HepG2 (cell line): ENCODE results near the gene ZNF33B. TPM values are rescaled to one million over a fixed set of nuclear protein-coding genes. Genes with fewer than 3 reads are reported as not detected.

ENCODE experiments used
- ATAC-seq: fragments of 200-7000 bp; cut with Tn5 transposase; 3 replicates; pipeline ENCODE4 v1.9.1; 2020; ENCODE audit warnings: mild to moderate bottlenecking, moderate library complexity
- BruUV-seq: library from RNA; stranded (reverse); fragments of 400-500 nt; replicated peaks from 2 replicates; lab custom pipeline; 2021; lab: Mats Ljungman, UMichigan
- CTCF ChIA-PET: fragments of 300-600 bp; formaldehyde crosslinking; extraction: SDS; loops from one replicate; lab custom pipeline; 2021; ENCODE audit warnings: low total read pairs, inconsistent platforms, low intra/inter-chr PET ratio; lab: Yijun Ruan, JAX
- POLR2A ChIA-PET: fragments of 350-600 bp; sonication (Branson Sonifier 250); formaldehyde crosslinking; loops from one replicate; lab custom pipeline; 2020; ENCODE audit warnings: antibody characterized with exemption, inconsistent platforms; lab: Yijun Ruan, JAX
- DNase-seq: peaks from one replicate; pipeline ENCODE4 v3.0.0-alpha.2; 2015; ENCODE audit warnings: low spot score
- FAIRE-seq: peaks from 3 replicates; lab custom pipeline; 2011; peaks lifted over from hg19 to GRCh38; lab: Jason Lieb, UNC
- H2AFZ ChIP-seq: one replicate; pipeline ENCODE4 v1.6.1; 2011; ENCODE audit warnings: low read length, inconsistent platforms
- H3K27ac ChIP-seq: fragments of 300-600 bp; 3 replicates; pipeline ENCODE4 v1.8.0; 2011; ENCODE audit warnings: mixed run types, mild to moderate bottlenecking, mixed read lengths, low read length, inconsistent platforms; ENCODE audit not compliant: insufficient read depth; ENCODE audit errors: extremely low read length
- H3K27me3 ChIP-seq, 2 experiments: fragments of 200-600 bp in 1 of 2; 2 replicates in 1 of 2; 3 replicates in 1 of 2; pipeline versions ENCODE4 v1.6.0 to v1.8.0; 2011; ENCODE audit warnings: low read length in 2 of 2, mild to moderate bottlenecking in 2 of 2, moderate library complexity in 2 of 2, inconsistent platforms in 1 of 2; ENCODE audit not compliant: insufficient read depth in 2 of 2, control insufficient read depth in 1 of 2
- H3K36me3 ChIP-seq, 2 experiments: fragments of 200-600 bp in 1 of 2; replicated peaks in 1 of 2; 2 replicates in 1 of 2; 3 replicates in 1 of 2; pipeline versions ENCODE4 v1.5.1 to v1.8.0; 2011; ENCODE audit warnings: low read length in 2 of 2, inconsistent platforms in 1 of 2; ENCODE audit not compliant: insufficient read depth in 2 of 2, control insufficient read depth in 1 of 2
- H3K4me1 ChIP-seq: 2 replicates; pipeline ENCODE4 v1.5.1; 2012; ENCODE audit warnings: low read length, inconsistent platforms; ENCODE audit not compliant: insufficient read depth
- H3K4me2 ChIP-seq: 2 replicates; pipeline ENCODE4 v1.6.0; 2011; ENCODE audit warnings: low read depth, low read length, inconsistent platforms
- H3K4me3 ChIP-seq, 3 experiments: fragments of 200-600 bp in 1 of 3; sonication (generic), shearing (Covaris generic) in 1 of 3; replicated peaks in 1 of 3; 2 replicates each; pipeline ENCODE4 v1.5.1; 2011 to 2016; ENCODE audit warnings: low read length in 3 of 3, inconsistent platforms in 2 of 3, low read depth in 2 of 3, mild to moderate bottlenecking in 2 of 3, control low read depth in 1 of 3, mixed read lengths in 1 of 3; ENCODE audit not compliant: insufficient read depth in 1 of 3
- H3K79me2 ChIP-seq: one replicate; pipeline ENCODE4 v1.6.1; 2011; ENCODE audit warnings: low read length, inconsistent platforms; ENCODE audit not compliant: insufficient read depth
- H3K9ac ChIP-seq: 2 replicates; pipeline ENCODE4 v1.6.0; 2011; ENCODE audit warnings: mild to moderate bottlenecking, low read depth, low read length, inconsistent platforms; ENCODE audit not compliant: insufficient read depth
- H3K9me3 ChIP-seq: 2 replicates; pipeline ENCODE4 v1.5.1; 2012; ENCODE audit warnings: mild to moderate bottlenecking, low read length
- H4K20me1 ChIP-seq: 2 replicates; pipeline ENCODE4 v1.6.0; 2011; ENCODE audit warnings: inconsistent platforms, mild to moderate bottlenecking, low read length, moderate library complexity; ENCODE audit not compliant: insufficient read depth
- BRF2 ChIP-seq: sonication (generic); formaldehyde crosslinking; IDR thresholded peaks from 2 replicates; pipeline ENCODE4 v1.8.1; 2022; ENCODE audit warnings: mild to moderate bottlenecking, missing genetic modification reagents
- GTF2F1 ChIP-seq: fragments of 150-350 bp; IDR thresholded peaks from 2 replicates; pipeline ENCODE4 v1.6.1; 2014; ENCODE audit warnings: low read length
- MYC ChIP-seq: sonication (generic); formaldehyde crosslinking; IDR thresholded peaks from 2 replicates; pipeline ENCODE4 v1.9.0; 2021; ENCODE audit warnings: missing genetic modification reagents, borderline replicate concordance
- ZBTB1 ChIP-seq: sonication (generic); formaldehyde crosslinking; IDR thresholded peaks from 2 replicates; pipeline ENCODE4 v1.4.0; 2020; ENCODE audit warnings: missing genetic modification reagents, borderline replicate concordance
- ZNF362 ChIP-seq: sonication (generic); formaldehyde crosslinking; IDR thresholded peaks from 2 replicates; pipeline ENCODE4 v1.4.0; 2020; ENCODE audit warnings: missing genetic modification reagents, mild to moderate bottlenecking, borderline replicate concordance
- ZNF414 ChIP-seq: sonication (generic); formaldehyde crosslinking; IDR thresholded peaks from 2 replicates; pipeline ENCODE4 v1.5.0; 2020; ENCODE audit warnings: missing genetic modification reagents
- WGBS: methylation state at CpG from one replicate; pipeline ENCODE4 v1.1.6; 2017; ENCODE audit warnings: low lambda C conversion rate; 5-methylcytosine and 5-hydroxymethylcytosine counted together
- in situ Hi-C: cut with HindIII; loops from 2 replicates; pipeline ENCODE4 v1.10.0; 2017; ENCODE audit warnings: low pct_unique_long_range_greater_than_20kb; ENCODE audit not compliant: extremely low pct_ligation_motif_present
- intact Hi-C: fragments of 100-400 bp; cut with micrococcal nuclease; formaldehyde crosslinking; loops from one replicate; pipeline ENCODE4 v1.10.0; 2022; ENCODE audit not compliant: unreplicated experiment
- polyA plus RNA-seq, 8 experiments: library from polyadenylated mRNA; depleted of rRNA in 3 of 8; stranded (reverse) in 7 of 8; unstranded in 1 of 8; fragments of >200 nt; fragmentation: Illumina TruSeq in 4 of 8; extraction: Trizol in 4 of 8; gene quantifications; 2 replicates each; pipeline versions ENCODE4 v1.2.1 to v1.2.3, GENCODE V29; 2011 to 2016; ENCODE audit warnings: low read depth in 4 of 8, missing spikeins in 1 of 8, mixed read lengths in 1 of 8; ENCODE audit not compliant: insufficient read depth in 1 of 8
- total RNA-seq, 5 experiments: library from RNA; depleted of rRNA; stranded (reverse); fragments of >200 nt; fragmentation: Illumina TruSeq; extraction: Trizol; gene quantifications; 2 replicates each; pipeline ENCODE4 v1.2.3, GENCODE V29; 2016; ENCODE audit warnings: low read depth in 1 of 5

ZNF33B gene
- total and polyA plus RNA-seq, 2 of the 13 experiments (the other 11 are each of a cell fraction or from before 2014, with no cell fraction given): 18.4 to 23.5 TPM

DNA sequence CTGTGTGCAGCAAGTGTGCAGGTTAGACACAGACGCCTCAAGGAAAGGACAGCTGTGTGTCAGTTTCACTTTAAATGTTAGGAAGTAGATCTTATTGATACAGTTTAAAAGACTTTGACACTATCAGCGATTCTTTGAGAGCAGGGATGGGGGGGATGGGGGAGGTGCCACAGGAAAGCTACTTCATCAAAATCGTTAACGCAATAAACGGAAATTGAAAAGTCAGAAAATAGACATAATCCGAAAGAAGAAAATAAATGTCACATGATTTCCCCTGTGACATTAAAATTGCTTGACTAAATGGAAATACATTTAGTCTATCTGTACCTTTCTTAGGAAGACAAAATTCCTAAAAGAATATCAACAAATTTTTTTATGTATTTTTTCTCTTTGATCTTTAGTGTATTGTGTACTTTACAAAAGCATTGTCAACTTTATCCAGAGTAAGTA is 476 bp upstream of the ZNF33B start:
- Histone ChIP-seq H3K4me2 (peak overlapping the region; percentile 71), H4K20me1 (no peaks in the 10 kb centered on the region), H3K27me3 (no peaks in the 10 kb centered on the region), H3K79me2 (peaks cover 12% of the 10 kb centered on the region), H3K27ac (peak overlapping the region; percentile 93), H3K9ac (peak overlapping the region; percentile 87), H3K4me3 (peak overlapping the region; percentile 50 to 78 (median 68)), H3K9me3 (no peaks in the 10 kb centered on the region), H2AFZ (no peak overlapping the region), H3K4me1 (peaks cover 56% of the 10 kb centered on the region), H3K36me3 (no peaks in the 10 kb centered on the region)
- FAIRE-seq (no peak), DNase-seq (no peak), ATAC-seq (no peak)
- BruUV-seq: no TSS peak
- TF ChIP-seq ZNF414 (CRISPR knock-in tag): 0 out of 2 replicates have a peak, but pooled peaks have one; percentile 0
- TF ChIP-seq MYC (CRISPR knock-in tag): no peak
- 0 out of 2 replicates have a peak, but pooled peaks have one; percentile 4 for TF ChIP-seq ZNF362 (CRISPR knock-in tag)
- 0 out of 2 replicates have a peak, but pooled peaks have one; percentile 3 for TF ChIP-seq BRF2
- peak; percentile 20; the same call in 1 of the 2 replicates for TF ChIP-seq GTF2F1
- TF ChIP-seq ZBTB1 (CRISPR knock-in tag): no peak
- in situ Hi-C loops (no loop called here), intact Hi-C loops (loop anchor here (1.0 kb wide), 2 partner anchors 87 to 143 kb away; partner anchors contain the start of gene BMS1)
- CTCF ChIA-PET: no interaction called here
- under 1% methylated on average over 6 of the region's 6 CpGs for WGBS
- POLR2A ChIA-PET: interaction anchor here (2.8 kb wide), 1 partner anchor 26 kb away, joined by 11 read pairs; no protein-coding TSS in a partner anchor
